PC-3 (cell line): ENCODE measurements around the gene ZCCHC8. TPM values are rescaled to one million over a fixed set of nuclear protein-coding genes. Genes with fewer than 3 reads are reported as not detected.

Experiments
- ATAC-seq: fragments of 200-7000 bp; cut with Tn5 transposase; 2 replicates; pipeline ENCODE4 v1.9.1; 2020; ENCODE audit warnings: mild to moderate bottlenecking, moderate library complexity
- BruUV-seq: library from RNA; stranded (reverse); fragments of 400-500 nt; replicated peaks from 2 replicates; lab custom pipeline; 2021; lab: Mats Ljungman, UMichigan
- CTCF ChIA-PET: fragments of 300-600 bp; sonication (Branson Sonifier 250); formaldehyde crosslinking; loops from one replicate; lab custom pipeline; 2022; ENCODE audit warnings: antibody characterized with exemption; lab: Charles Lee
- POLR2A ChIA-PET: fragments of 300-600 bp; sonication (Branson Sonifier 250); formaldehyde crosslinking; loops from one replicate; lab custom pipeline; 2022; ENCODE audit warnings: antibody characterized with exemption; ENCODE audit not compliant: unreplicated experiment; lab: Charles Lee
- DNase-seq: peaks from one replicate; pipeline ENCODE4 v3.0.0-alpha.2; 2015
- H2AFZ ChIP-seq: fragments of 300-600 bp; sonication (generic); 2 replicates; pipeline ENCODE4 v1.6.0; 2016; ENCODE audit warnings: antibody characterized with exemption, low read length
- H3F3A ChIP-seq: fragments of 300-600 bp; sonication (generic); one replicate; pipeline ENCODE4 v1.6.0; 2017; ENCODE audit warnings: antibody characterized with exemption, low read length, control low read depth, mild to moderate bottlenecking; ENCODE audit not compliant: unreplicated experiment
- H3K27ac ChIP-seq: fragments of 300-600 bp; sonication (generic); 2 replicates; pipeline ENCODE4 v1.5.1; 2016; ENCODE audit warnings: mild to moderate bottlenecking, low read length
- H3K27me3 ChIP-seq: fragments of 300-600 bp; sonication (generic); 2 replicates; pipeline ENCODE4 v1.6.1; 2016; ENCODE audit warnings: low read length, mixed read lengths
- H3K36me3 ChIP-seq: fragments of 300-600 bp; sonication (generic); 2 replicates; pipeline ENCODE4 v1.6.1; 2016; ENCODE audit warnings: low read depth, mixed run types, low read length, mixed read lengths
- H3K4me1 ChIP-seq: fragments of 300-600 bp; sonication (generic); 2 replicates; pipeline ENCODE4 v1.5.1; 2016; ENCODE audit warnings: low read length; ENCODE audit not compliant: insufficient read depth
- H3K4me2 ChIP-seq: fragments of 300-600 bp; sonication (generic); 2 replicates; pipeline ENCODE4 v1.6.0; 2016; ENCODE audit warnings: low read length
- H3K4me3 ChIP-seq: fragments of 300-600 bp; sonication (generic); 2 replicates; pipeline ENCODE4 v1.5.1; 2016; ENCODE audit warnings: mild to moderate bottlenecking, low read length, mixed read lengths
- H3K79me2 ChIP-seq: fragments of 300-600 bp; sonication (generic); 2 replicates; pipeline ENCODE4 v1.6.1; 2017; ENCODE audit warnings: low read length, mixed read lengths
- H3K9ac ChIP-seq: fragments of 300-600 bp; sonication (generic); 2 replicates; pipeline ENCODE4 v1.6.0; 2016; ENCODE audit warnings: mild to moderate bottlenecking, low read length
- H3K9me2 ChIP-seq: fragments of 300-600 bp; sonication (generic); replicated peaks from 2 replicates; pipeline ENCODE4 v1.6.1; 2016; ENCODE audit warnings: mixed run types, low read length, mixed read lengths
- H3K9me3 ChIP-seq: fragments of 300-600 bp; sonication (generic); 2 replicates; pipeline ENCODE4 v1.6.1; 2016; ENCODE audit warnings: low read length, mixed read lengths
- H4K20me1 ChIP-seq: fragments of 300-600 bp; sonication (generic); 2 replicates; pipeline ENCODE4 v1.6.1; 2016; ENCODE audit warnings: low read length, mixed read lengths
- CTCF ChIP-seq: fragments of 300-600 bp; sonication (generic); conservative IDR thresholded peaks from 2 replicates; pipeline ENCODE4 v1.5.1; 2017; ENCODE audit warnings: antibody characterized with exemption, low read depth, mild to moderate bottlenecking, low read length
- EZH2 ChIP-seq: fragments of 300-600 bp; sonication (generic); IDR thresholded peaks from one replicate; pipeline ENCODE4 v1.6.1; 2017; ENCODE audit warnings: antibody characterized with exemption, mild to moderate bottlenecking, low read length; ENCODE audit not compliant: unreplicated experiment
- EZH2phosphoT487 ChIP-seq: fragments of 300-600 bp; sonication (generic); IDR thresholded peaks from 2 replicates; pipeline ENCODE4 v1.6.1; 2018; ENCODE audit warnings: mild to moderate bottlenecking, antibody characterized with exemption, low read length, borderline replicate concordance
- intact Hi-C: fragments of 100-400 bp; cut with micrococcal nuclease; formaldehyde crosslinking; loops from 2 replicates; pipeline ENCODE4 v1.9.0; 2023
- total RNA-seq: library from RNA; depleted of rRNA; stranded (reverse); fragments of >200 nt; gene quantifications from 2 replicates; pipeline ENCODE4 v1.2.3, GENCODE V29; 2014

ZCCHC8 gene
- total RNA-seq, 1 experiment from 2014 or later = 14.4 TPM

GRCh38 chr12:122483969-122484368, 16.8 kb downstream of the ZCCHC8 start:
- H3K9me2 ChIP-seq = no peaks in the 10 kb centered on the region
- ATAC-seq (no peak), DNase-seq (no peak)
- no peak overlapping the region for H2AFZ ChIP-seq
- BruUV-seq = no TSS peak
- H3K27ac ChIP-seq = no peak overlapping the region
- no peak overlapping the region for H3K4me3 ChIP-seq
- no peaks in the 10 kb centered on the region for H3K9me3 ChIP-seq
- H3F3A ChIP-seq = peaks cover 4% of the 10 kb centered on the region
- POLR2A ChIA-PET = no interaction called here
- no peak overlapping the region for H3K4me2 ChIP-seq
- H3K4me1 ChIP-seq = no peaks in the 10 kb centered on the region
- TF ChIP-seq EZH2phosphoT487 = no peak
- no peak for TF ChIP-seq EZH2
- no peak for TF ChIP-seq CTCF
- no peaks in the 10 kb centered on the region for H3K27me3 ChIP-seq
- CTCF ChIA-PET = no interaction called here
- H3K79me2 ChIP-seq = no peaks in the 10 kb centered on the region
- no peak overlapping the region for H3K9ac ChIP-seq
- intact Hi-C loops = no loop called here
- no peaks in the 10 kb centered on the region for H4K20me1 ChIP-seq
- peaks cover 77% of the 10 kb centered on the region for H3K36me3 ChIP-seq

GRCh38 chr12:122481861-122482260, 18.9 kb downstream of the ZCCHC8 start:
- Histone ChIP-seq H3K9ac (no peak overlapping the region), H2AFZ (no peak overlapping the region), H3F3A (peaks cover 4% of the 10 kb centered on the region), H3K4me3 (no peak overlapping the region), H3K27me3 (no peaks in the 10 kb centered on the region), H3K4me1 (no peaks in the 10 kb centered on the region), H3K36me3 (peaks cover 74% of the 10 kb centered on the region), H3K9me3 (no peaks in the 10 kb centered on the region), H3K9me2 (no peaks in the 10 kb centered on the region), H3K79me2 (no peaks in the 10 kb centered on the region), H3K4me2 (no peak overlapping the region), H4K20me1 (no peaks in the 10 kb centered on the region), H3K27ac (no peak overlapping the region)
- ATAC-seq (no peak), DNase-seq (no peak)
- no TSS peak for BruUV-seq
- CTCF ChIA-PET = no interaction called here
- POLR2A ChIA-PET = no interaction called here
- intact Hi-C loops = no loop called here
- TF ChIP-seq EZH2phosphoT487 (no peak), EZH2 (no peak), CTCF (no peak)

DNA sequence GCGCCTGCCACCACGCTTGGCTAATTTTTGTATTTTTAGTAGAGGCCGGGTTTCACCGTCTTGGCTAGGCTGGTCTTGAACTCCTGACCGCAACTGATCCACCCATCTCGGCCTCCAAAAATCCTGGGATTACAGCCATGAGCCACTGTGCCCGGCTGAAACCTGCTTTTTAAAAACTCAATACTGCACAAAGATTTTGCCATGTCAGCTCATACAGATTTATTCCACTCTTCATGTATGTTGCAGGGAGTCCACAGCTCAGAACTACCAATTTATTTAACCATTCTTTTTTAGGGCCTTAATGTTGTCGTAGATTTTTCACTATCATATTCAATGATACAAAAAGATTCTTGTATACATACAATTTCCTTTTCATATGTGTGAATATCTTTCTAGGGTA, 20.0 kb downstream of the ZCCHC8 start:
- Histone ChIP-seq H3K4me1 (no peaks in the 10 kb centered on the region), H3K79me2 (no peaks in the 10 kb centered on the region), H3K36me3 (peaks cover 77% of the 10 kb centered on the region), H4K20me1 (no peaks in the 10 kb centered on the region), H3F3A (peaks cover 4% of the 10 kb centered on the region), H3K9ac (no peak overlapping the region), H2AFZ (no peak overlapping the region), H3K4me2 (no peak overlapping the region), H3K4me3 (no peak overlapping the region), H3K9me3 (no peaks in the 10 kb centered on the region), H3K27ac (no peak overlapping the region), H3K9me2 (no peaks in the 10 kb centered on the region), H3K27me3 (no peaks in the 10 kb centered on the region)
- POLR2A ChIA-PET = no interaction called here
- DNase-seq = no peak
- CTCF ChIA-PET = no interaction called here
- TF ChIP-seq CTCF (no peak), EZH2phosphoT487 (no peak), EZH2 (no peak)
- no TSS peak for BruUV-seq
- intact Hi-C loops = no loop called here
- ATAC-seq = no peak
